HL-60 (cell line): Measurements from ENCODE around the gene SPATA13.

Experiments used
- DNase-seq, 2 experiments: peaks; one replicate each; pipeline ENCODE4 v3.0.0-alpha.2; 2010 to 2020; ENCODE audit warnings: low read depth in 1 of 2, low spot score in 1 of 2
- H3K27ac ChIP-seq: fragments of 250-450 bp; sonication (Bioruptor Pico); replicated peaks from 2 replicates; pipeline ENCODE4 v1.5.1; 2020; ENCODE audit warnings: mild to moderate bottlenecking, moderate library complexity
- H3K27me3 ChIP-seq: fragments of 250-450 bp; sonication (Bioruptor Pico); 2 replicates; pipeline ENCODE4 v1.5.1; 2021; ENCODE audit warnings: mild to moderate bottlenecking, moderate library complexity; ENCODE audit not compliant: insufficient read depth, poor library complexity, severe bottlenecking
- H3K4me3 ChIP-seq: replicated peaks from 2 replicates; pipeline ENCODE4 v1.5.1; 2011; ENCODE audit warnings: mild to moderate bottlenecking, control low read depth, low read length; ENCODE audit not compliant: insufficient read depth
- CTCF ChIP-seq: IDR thresholded peaks from one replicate; pipeline ENCODE4 v1.5.1; 2011; ENCODE audit warnings: low read length, control low read depth, inconsistent platforms; ENCODE audit not compliant: insufficient read depth
- GABPA ChIP-seq: IDR thresholded peaks from 2 replicates; pipeline ENCODE4 v1.6.1; 2012; ENCODE audit warnings: low read depth
- POLR2AphosphoS5 ChIP-seq: IDR thresholded peaks from 2 replicates; pipeline ENCODE4 v1.6.1; 2012; ENCODE audit warnings: low read depth
- REST ChIP-seq: IDR thresholded peaks from 2 replicates; pipeline ENCODE4 v1.6.1; 2012; ENCODE audit warnings: low read depth; ENCODE audit not compliant: insufficient replicate concordance
- SPI1 ChIP-seq: IDR thresholded peaks from 2 replicates; pipeline ENCODE4 v1.6.1; 2012; ENCODE audit warnings: low read depth, mild to moderate bottlenecking, borderline replicate concordance

The SPATA13 gene

GRCh38 chr13:24338721-24339120, 178.2 kb downstream of the SPATA13 start:
- H3K27ac ChIP-seq: no peak overlapping the region
- no peaks in the 10 kb centered on the region for H3K27me3 ChIP-seq
- no peak for DNase-seq
- TF ChIP-seq GABPA (no peak), REST (no peak), POLR2AphosphoS5 (no peak), SPI1 (no peak), CTCF (no peak)
- no peak overlapping the region for H3K4me3 ChIP-seq

GRCh38 chr13:24339937-24340607, 179.6 kb downstream of the SPATA13 start:
- DNase-seq: no peak
- H3K4me3 ChIP-seq: no peak overlapping the region
- H3K27me3 ChIP-seq: no peaks in the 10 kb centered on the region
- no peak overlapping the region for H3K27ac ChIP-seq
- no peak for TF ChIP-seq POLR2AphosphoS5
- TF ChIP-seq GABPA: no peak
- TF ChIP-seq CTCF: no peak
- TF ChIP-seq SPI1: no peak
- no peak for TF ChIP-seq REST

GRCh38 chr13:24340608-24340955, 180.1 kb downstream of the SPATA13 start:
- H3K27me3 ChIP-seq: no peaks in the 10 kb centered on the region
- no peak for DNase-seq
- TF ChIP-seq CTCF (no peak), GABPA (no peak), POLR2AphosphoS5 (no peak), SPI1 (no peak), REST (no peak)
- no peak overlapping the region for H3K27ac ChIP-seq
- H3K4me3 ChIP-seq: no peak overlapping the region
